B cell (primary cell): Measurements from ENCODE around the gene LSM14B. TPM values are rescaled to one million over a fixed set of nuclear protein-coding genes. Genes with fewer than 3 reads are reported as not detected.

Experiments used
- ATAC-seq: fragments of 200-7000 bp; cut with Tn5 transposase; one replicate; pipeline ENCODE4 v1.10.0; 2021; ENCODE audit warnings: low read depth, mild to moderate bottlenecking, moderate number of reproducible peaks, moderate library complexity
- CTCF ChIA-PET: fragments of 350-600 bp; sonication (Branson Sonifier 250); formaldehyde crosslinking; loops from one replicate; lab custom pipeline; 2021; ENCODE audit warnings: antibody characterized with exemption, inconsistent platforms; lab: Charles Lee
- POLR2A ChIA-PET: fragments of 350-600 bp; sonication (Branson Sonifier 250); formaldehyde crosslinking; loops from one replicate; lab custom pipeline; 2021; ENCODE audit warnings: antibody characterized with exemption; lab: Charles Lee
- DNase-seq: peaks from one replicate; pipeline ENCODE4 v3.0.0; 2013
- H2AFZ ChIP-seq: 2 replicates; pipeline ENCODE4 v1.6.1; 2012; ENCODE audit warnings: mild to moderate bottlenecking, low read depth, low read length; ENCODE audit not compliant: insufficient read depth, poor library complexity, severe bottlenecking
- H3K27ac ChIP-seq, 2 donors: 1 replicate in 1 of 2; 2 replicates in 1 of 2; pipeline ENCODE4 v1.5.1; 2012 to 2013; ENCODE audit warnings: low read length in 2 of 2, mild to moderate bottlenecking in 2 of 2, moderate library complexity in 1 of 2
- H3K27me3 ChIP-seq, 4 experiments: fragments of 200-600 bp in 1 of 4; sonication (generic) in 1 of 4; replicated peaks in 1 of 4; 1 replicate in 2 of 4; 2 replicates in 2 of 4; pipeline versions ENCODE4 v1.6.1 to v1.7.0; 2013 to 2016; ENCODE audit warnings: low read length in 3 of 4, mild to moderate bottlenecking in 2 of 4, mixed read lengths in 1 of 4, moderate library complexity in 1 of 4; ENCODE audit not compliant: insufficient read depth in 4 of 4, control insufficient read depth in 3 of 4; ENCODE audit errors: control extremely low read depth in 1 of 4
- H3K36me3 ChIP-seq, 2 experiments: replicated peaks in 1 of 2; 1 replicate in 1 of 2; 2 replicates in 1 of 2; pipeline versions ENCODE4 v1.6.1 to v1.7.1; 2013; ENCODE audit warnings: low read length in 1 of 2; ENCODE audit not compliant: insufficient read depth in 2 of 2, control insufficient read depth in 1 of 2; ENCODE audit errors: control extremely low read depth in 1 of 2, extremely low read depth in 1 of 2
- H3K4me1 ChIP-seq, 2 donors: fragments of 200-600 bp in 1 of 2; sonication (generic) in 1 of 2; 1 replicate in 1 of 2; 2 replicates in 1 of 2; pipeline versions ENCODE4 v1.5.1 to v1.6.1; 2013 to 2017; ENCODE audit warnings: low read length in 2 of 2; ENCODE audit not compliant: control insufficient read depth in 2 of 2, insufficient read depth in 2 of 2
- H3K4me2 ChIP-seq: replicated peaks from 2 replicates; pipeline ENCODE3; 2012; ENCODE audit warnings: mild to moderate bottlenecking, low read depth, low read length; ENCODE audit not compliant: poor library complexity, severe bottlenecking
- H3K4me3 ChIP-seq, 5 experiments: fragments of 200-600 bp in 1 of 5; sonication (generic) in 1 of 5; 1 replicate in 3 of 5; 2 replicates in 2 of 5; pipeline versions ENCODE4 v1.5.1 to v1.7.0; 2011 to 2016; ENCODE audit warnings: low read length in 4 of 5, mild to moderate bottlenecking in 4 of 5, low read depth in 2 of 5, control low read depth in 1 of 5, moderate library complexity in 1 of 5; ENCODE audit not compliant: insufficient read depth in 1 of 5; ENCODE audit errors: control extremely low read depth in 1 of 5, extremely low read depth in 1 of 5
- H3K79me2 ChIP-seq: fragments of 200-600 bp; sonication (generic); one replicate; pipeline ENCODE4 v1.6.0; 2016; ENCODE audit warnings: low read length; ENCODE audit not compliant: control insufficient read depth, insufficient read depth
- H3K9ac ChIP-seq: fragments of 200-600 bp; sonication (generic); 2 replicates; pipeline ENCODE4 v1.6.1; 2017; ENCODE audit warnings: mild to moderate bottlenecking, low read length, moderate library complexity
- H3K9me3 ChIP-seq, 3 donors: one replicate each; pipeline versions ENCODE4 v1.6.1 to v1.7.1; 2013; ENCODE audit warnings: low read length in 2 of 3; ENCODE audit not compliant: control insufficient read depth in 2 of 3, insufficient read depth in 1 of 3; ENCODE audit errors: control extremely low read depth in 1 of 3
- H4K20me1 ChIP-seq: 2 replicates; pipeline ENCODE4 v1.6.0; 2012; ENCODE audit warnings: mild to moderate bottlenecking, low read length; ENCODE audit not compliant: insufficient read depth, control insufficient read depth, poor library complexity, severe bottlenecking
- H3K27ac Mint-ChIP-seq: one replicate; pipeline ENCODE4 v1.8.0; 2021; ENCODE audit warnings: mixed read lengths
- H3K27me3 Mint-ChIP-seq: one replicate; pipeline ENCODE4 v1.8.0; 2021; ENCODE audit warnings: mixed read lengths
- H3K4me1 Mint-ChIP-seq: one replicate; pipeline ENCODE4 v1.8.0; 2021; ENCODE audit warnings: mixed read lengths
- H3K4me3 Mint-ChIP-seq: one replicate; pipeline ENCODE4 v1.8.0; 2021; ENCODE audit warnings: mixed read lengths
- H3K9me3 Mint-ChIP-seq: one replicate; pipeline ENCODE4 v1.8.0; 2022; ENCODE audit warnings: mixed read lengths; ENCODE audit not compliant: insufficient read depth
- EZH2 ChIP-seq: IDR thresholded peaks from 2 replicates; pipeline ENCODE4 v1.6.1; 2012; ENCODE audit warnings: borderline replicate concordance, low read depth, mild to moderate bottlenecking, moderate library complexity, low read length; ENCODE audit not compliant: insufficient read depth, poor library complexity, severe bottlenecking
- WGBS: methylation state at CpG from one replicate; pipeline ENCODE4 v1.1.5; 2013; ENCODE audit warnings: missing lambda C conversion rate; ENCODE audit not compliant: insufficient coverage; 5-methylcytosine and 5-hydroxymethylcytosine counted together
- intact Hi-C: fragments of 100-400 bp; cut with micrococcal nuclease; formaldehyde crosslinking; loops from one replicate; pipeline ENCODE4 v1.10.0; 2022
- polyA plus RNA-seq: library from polyadenylated mRNA; depleted of rRNA; stranded (reverse); fragments of >200 nt; gene quantifications from 2 replicates; pipeline ENCODE4 v1.2.3, GENCODE V29; 2012
- total RNA-seq, 2 donors: library from RNA; stranded (reverse); fragments of 120-200 nt in 1 of 2; gene quantifications; 1 replicate in 1 of 2; 2 replicates in 1 of 2; pipeline versions ENCODE4 v1.2.3 to v1.2.4, GENCODE V29; 2013 to 2022
- TF ChIP-seq, protein P1 (sequence below): fragments of 200-600 bp; IDR thresholded peaks from one replicate; pipeline ENCODE4 v1.8.0; 2022; ENCODE audit warnings: antibody characterized with exemption, mild to moderate bottlenecking

Gene LSM14B
- total and polyA plus RNA-seq, 2 donors (not counting 1 experiment from before 2014, with no cell fraction given), result 26.8 to 52.8 TPM

- 82% methylated on average over 8 of the region's 14 CpGs for WGBS
- Mint-ChIP-seq H3K27me3 (no peaks in the 10 kb centered on the region), H3K4me1 (peaks cover 11% of the 10 kb centered on the region), H3K9me3 (no peaks in the 10 kb centered on the region), H3K4me3 (no peak overlapping the region), H3K27ac (no peak overlapping the region)
- no peak overlapping the region for H3K9ac ChIP-seq
- peaks cover 31% of the 10 kb centered on the region for H4K20me1 ChIP-seq
- TF ChIP-seq EZH2, result no peak
- TF ChIP-seq, protein P1, sequence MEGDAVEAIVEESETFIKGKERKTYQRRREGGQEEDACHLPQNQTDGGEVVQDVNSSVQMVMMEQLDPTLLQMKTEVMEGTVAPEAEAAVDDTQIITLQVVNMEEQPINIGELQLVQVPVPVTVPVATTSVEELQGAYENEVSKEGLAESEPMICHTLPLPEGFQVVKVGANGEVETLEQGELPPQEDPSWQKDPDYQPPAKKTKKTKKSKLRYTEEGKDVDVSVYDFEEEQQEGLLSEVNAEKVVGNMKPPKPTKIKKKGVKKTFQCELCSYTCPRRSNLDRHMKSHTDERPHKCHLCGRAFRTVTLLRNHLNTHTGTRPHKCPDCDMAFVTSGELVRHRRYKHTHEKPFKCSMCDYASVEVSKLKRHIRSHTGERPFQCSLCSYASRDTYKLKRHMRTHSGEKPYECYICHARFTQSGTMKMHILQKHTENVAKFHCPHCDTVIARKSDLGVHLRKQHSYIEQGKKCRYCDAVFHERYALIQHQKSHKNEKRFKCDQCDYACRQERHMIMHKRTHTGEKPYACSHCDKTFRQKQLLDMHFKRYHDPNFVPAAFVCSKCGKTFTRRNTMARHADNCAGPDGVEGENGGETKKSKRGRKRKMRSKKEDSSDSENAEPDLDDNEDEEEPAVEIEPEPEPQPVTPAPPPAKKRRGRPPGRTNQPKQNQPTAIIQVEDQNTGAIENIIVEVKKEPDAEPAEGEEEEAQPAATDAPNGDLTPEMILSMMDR, result no peak
- no peaks in the 10 kb centered on the region for H3K27me3 ChIP-seq
- peaks cover 0 to 19% of the 10 kb centered on the region in 2 experiments for H3K36me3 ChIP-seq
- peaks cover 0 to 4% of the 10 kb centered on the region in 2 donors for H3K4me1 ChIP-seq
- intact Hi-C loops, result no loop called here
- no peak for DNase-seq
- ChIA-PET POLR2A (no interaction called here), CTCF (no interaction called here)
- H3K4me3 ChIP-seq, result no peak overlapping the region
- H3K27ac ChIP-seq, result no peak overlapping the region
- no peak for ATAC-seq
- H3K79me2 ChIP-seq, result peaks cover 29% of the 10 kb centered on the region
- H2AFZ ChIP-seq, result no peak overlapping the region
- H3K4me2 ChIP-seq, result no peak overlapping the region
- H3K9me3 ChIP-seq, result no peaks in the 10 kb centered on the region
Measured at GRCh38 chr20:62159839-62160238, 37.6 kb downstream of the LSM14B start.

GRCh38 chr20:62160253-62160652 lies 38.0 kb downstream of the LSM14B start:
- H3K27ac ChIP-seq, result no peak overlapping the region
- Mint-ChIP-seq H3K4me1 (peaks cover 11% of the 10 kb centered on the region), H3K27ac (no peak overlapping the region), H3K4me3 (no peak overlapping the region), H3K27me3 (no peaks in the 10 kb centered on the region), H3K9me3 (no peaks in the 10 kb centered on the region)
- TF ChIP-seq, protein P1, result no peak
- TF ChIP-seq EZH2, result no peak
- peaks cover 25% of the 10 kb centered on the region for H3K79me2 ChIP-seq
- H4K20me1 ChIP-seq, result peaks cover 31% of the 10 kb centered on the region
- POLR2A ChIA-PET, result no interaction called here
- CTCF ChIA-PET, result no interaction called here
- no peaks in the 10 kb centered on the region for H3K27me3 ChIP-seq
- WGBS, result 86% methylated on average over 5 of the region's 9 CpGs
- no peak overlapping the region for H3K4me3 ChIP-seq
- H3K36me3 ChIP-seq, result peaks cover 0 to 19% of the 10 kb centered on the region in 2 experiments
- peaks cover 0 to 4% of the 10 kb centered on the region in 2 donors for H3K4me1 ChIP-seq
- H2AFZ ChIP-seq, result no peak overlapping the region
- intact Hi-C loops, result no loop called here
- H3K9ac ChIP-seq, result no peak overlapping the region
- H3K4me2 ChIP-seq, result no peak overlapping the region
- ATAC-seq, result no peak
- DNase-seq, result no peak
- H3K9me3 ChIP-seq, result no peaks in the 10 kb centered on the region
